Activated CD4-positive, alpha-beta T cell treated with anti-CD3 and anti-CD28 coated beads, Interleukin-2, amount 10 ng/mL, durations not matched to agents 7 days and 5 days (primary cell): Measurements from ENCODE around the gene HLA-DQB2. TPM values are rescaled to one million over a fixed set of nuclear protein-coding genes. Genes with fewer than 3 reads are reported as not detected.
"Not testable (repeated sequence)": the region's sequence is repeated elsewhere in the genome, so short reads cannot be mapped to it uniquely, and the experiment has no call there.

Experiments used
- CTCF ChIA-PET: fragments of 350-600 bp; sonication (Branson Sonifier 250); formaldehyde crosslinking; loops from one replicate; lab custom pipeline; 2021; ENCODE audit warnings: antibody characterized with exemption; lab: Charles Lee
- POLR2A ChIA-PET: fragments of 350-600 bp; sonication (Branson Sonifier 250); formaldehyde crosslinking; loops from one replicate; lab custom pipeline; 2021; ENCODE audit warnings: antibody characterized with exemption; lab: Charles Lee
- DNase-seq: peaks from one replicate; pipeline ENCODE4 v3.0.0-alpha.2; 2020
- H3K27ac Mint-ChIP-seq: one replicate; pipeline ENCODE4 v1.8.0; 2021; ENCODE audit warnings: mild to moderate bottlenecking, moderate library complexity, mixed read lengths
- H3K27me3 Mint-ChIP-seq: one replicate; pipeline ENCODE4 v1.8.0; 2021; ENCODE audit warnings: mixed read lengths
- H3K36me3 Mint-ChIP-seq: one replicate; pipeline ENCODE4 v1.8.0; 2021; ENCODE audit warnings: low read depth, mixed read lengths
- H3K4me1 Mint-ChIP-seq: one replicate; pipeline ENCODE4 v1.8.0; 2021; ENCODE audit warnings: mixed read lengths
- H3K4me3 Mint-ChIP-seq: one replicate; pipeline ENCODE4 v1.8.0; 2021; ENCODE audit warnings: mild to moderate bottlenecking, moderate library complexity, mixed read lengths
- H3K9me3 Mint-ChIP-seq: one replicate; pipeline ENCODE4 v1.8.0; 2021; ENCODE audit warnings: mixed read lengths
- total RNA-seq, 2 experiments: library from RNA; stranded (reverse); gene quantifications; one replicate each; pipeline ENCODE4 v1.2.3, GENCODE V29; 2021

HLA-DQB2 gene
- total RNA-seq, 2 experiments from 2014 or later = 1.3 to 1.8 TPM

DNA sequence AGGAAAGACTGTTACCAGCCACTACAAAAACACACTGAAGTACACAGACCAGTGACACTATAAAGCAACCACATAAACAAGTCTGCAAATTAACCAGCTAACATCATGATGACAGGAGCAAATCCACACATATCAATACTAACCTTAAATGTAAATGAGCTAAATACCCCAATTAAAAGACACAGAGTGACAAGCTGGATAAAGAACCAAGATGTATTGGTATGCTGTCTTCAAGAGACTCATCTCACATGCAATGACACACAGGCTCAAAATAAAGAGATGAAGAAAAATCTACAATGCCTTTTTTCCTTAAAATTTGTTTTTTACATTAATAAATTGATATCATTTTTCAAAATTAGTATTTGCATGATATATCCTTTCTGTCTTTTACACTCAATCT is 19.6 kb upstream of the HLA-DQB2 start:
- peaks cover 45% of the 10 kb centered on the region for H3K27me3 Mint-ChIP-seq
- H3K9me3 Mint-ChIP-seq, H3K4me3 Mint-ChIP-seq, H3K4me1 Mint-ChIP-seq, H3K36me3 Mint-ChIP-seq, H3K27ac Mint-ChIP-seq, DNase-seq: not testable (repeated sequence)
- ChIA-PET CTCF (interaction anchor here (1.1 kb wide), 1 partner anchor 12 kb away, joined by 4 read pairs; no protein-coding TSS in a partner anchor), POLR2A (interaction anchor here (0.7 kb wide), 1 partner anchor 85 kb away, joined by 3 read pairs; no protein-coding TSS in a partner anchor)

DNA sequence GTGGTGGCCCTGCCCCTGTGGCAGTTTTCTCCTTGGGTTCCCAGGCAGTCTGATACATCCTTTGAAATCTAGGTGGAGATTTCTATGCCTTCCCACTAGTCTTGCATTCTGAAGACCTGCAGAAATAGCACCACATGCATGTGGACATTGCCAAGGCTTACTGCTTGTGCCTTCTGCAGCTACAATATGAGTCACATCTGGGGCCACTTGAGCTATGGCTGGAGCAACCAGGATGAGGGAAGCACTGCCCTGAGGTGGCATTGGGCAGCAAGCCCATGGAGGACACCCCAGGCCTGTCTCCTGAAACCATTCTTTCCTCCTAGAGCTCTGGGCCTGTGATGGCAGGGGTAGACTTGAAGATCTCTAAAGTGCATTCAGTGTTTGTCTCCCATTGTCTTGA is 15.7 kb upstream of the HLA-DQB2 start:
- CTCF ChIA-PET = no interaction called here
- Mint-ChIP-seq H3K36me3 (no peaks in the 10 kb centered on the region), H3K27ac (no peak overlapping the region), H3K9me3 (no peaks in the 10 kb centered on the region), H3K4me1 (no peaks in the 10 kb centered on the region), H3K4me3 (no peak overlapping the region), H3K27me3 (peaks cover 39% of the 10 kb centered on the region)
- POLR2A ChIA-PET = no interaction called here
- DNase-seq = no peak

DNA sequence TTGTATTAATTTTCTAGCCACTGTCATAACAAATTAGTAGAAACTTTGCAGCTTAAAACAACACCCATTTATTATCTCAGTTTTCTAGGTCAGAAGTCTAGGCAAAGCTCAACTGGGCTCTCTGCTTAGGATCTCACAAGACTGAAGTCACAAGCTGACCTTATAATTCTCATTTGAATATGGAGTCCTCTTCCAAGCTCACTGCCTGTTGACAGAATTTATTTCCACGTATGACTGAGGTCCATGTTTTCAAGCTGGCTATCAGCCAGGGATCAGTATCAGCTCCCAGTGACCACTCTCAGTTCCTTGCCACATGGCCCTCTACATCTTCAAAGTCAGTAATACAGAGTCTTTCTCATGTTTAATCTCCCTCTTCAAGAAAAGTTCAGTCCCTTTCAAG is 11.7 kb upstream of the HLA-DQB2 start:
- Mint-ChIP-seq H3K27me3 (peaks cover 48% of the 10 kb centered on the region), H3K27ac (no peak overlapping the region), H3K36me3 (no peaks in the 10 kb centered on the region), H3K4me1 (peaks cover 2% of the 10 kb centered on the region), H3K4me3 (no peak overlapping the region), H3K9me3 (no peaks in the 10 kb centered on the region)
- ChIA-PET POLR2A (no interaction called here), CTCF (no interaction called here)
- no peak for DNase-seq

DNA sequence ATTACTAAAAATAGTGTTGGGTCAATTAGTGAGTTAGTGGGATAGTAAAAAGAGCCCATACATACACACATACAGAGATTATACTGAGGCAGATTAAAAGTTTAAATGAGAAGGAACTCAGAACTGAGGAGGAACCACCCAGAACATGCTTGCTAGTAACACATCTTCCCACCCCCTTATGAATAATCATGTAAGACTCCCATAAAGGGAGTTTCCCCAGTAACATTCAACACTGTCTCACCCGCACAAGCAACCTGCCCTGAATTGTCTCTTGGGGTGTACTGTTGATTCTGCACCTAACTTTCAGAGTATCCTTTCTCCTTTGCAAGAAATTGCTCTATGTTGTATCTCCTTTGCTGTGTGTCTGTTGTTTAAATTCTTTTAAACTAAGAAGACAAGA is 11.1 kb upstream of the HLA-DQB2 start:
- no peaks in the 10 kb centered on the region for H3K36me3 Mint-ChIP-seq
- H3K27ac Mint-ChIP-seq = no peak overlapping the region
- POLR2A ChIA-PET = no interaction called here
- H3K4me1 Mint-ChIP-seq = peaks cover 2% of the 10 kb centered on the region
- CTCF ChIA-PET = no interaction called here
- H3K9me3 Mint-ChIP-seq = no peaks in the 10 kb centered on the region
- DNase-seq = no peak
- peaks cover 48% of the 10 kb centered on the region for H3K27me3 Mint-ChIP-seq
- no peak overlapping the region for H3K4me3 Mint-ChIP-seq

DNA sequence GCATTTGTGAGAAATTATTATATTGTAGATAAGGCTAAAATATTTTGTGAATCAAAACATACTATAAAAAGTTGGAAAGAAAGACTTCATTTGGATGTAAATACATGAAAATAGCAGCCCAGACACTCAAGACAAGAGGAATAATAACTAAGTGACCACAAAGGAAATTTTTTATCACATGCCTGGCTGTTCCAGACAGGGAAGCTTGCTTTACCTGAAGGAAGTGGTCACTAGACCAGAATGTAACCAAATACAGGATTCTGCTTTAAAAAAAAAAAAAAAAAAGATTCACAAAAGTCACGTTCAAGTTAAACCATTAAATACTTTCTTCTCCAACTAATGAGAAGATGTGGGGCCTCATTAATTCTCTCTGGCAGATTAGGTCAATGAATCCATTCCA is 9.3 kb upstream of the HLA-DQB2 start:
- H3K4me1 Mint-ChIP-seq = peaks cover 2% of the 10 kb centered on the region
- H3K9me3 Mint-ChIP-seq = no peaks in the 10 kb centered on the region
- POLR2A ChIA-PET = no interaction called here
- CTCF ChIA-PET = no interaction called here
- H3K27ac Mint-ChIP-seq = no peak overlapping the region
- DNase-seq = no peak
- no peak overlapping the region for H3K4me3 Mint-ChIP-seq
- peaks cover 63% of the 10 kb centered on the region for H3K27me3 Mint-ChIP-seq
- H3K36me3 Mint-ChIP-seq = no peaks in the 10 kb centered on the region

DNA sequence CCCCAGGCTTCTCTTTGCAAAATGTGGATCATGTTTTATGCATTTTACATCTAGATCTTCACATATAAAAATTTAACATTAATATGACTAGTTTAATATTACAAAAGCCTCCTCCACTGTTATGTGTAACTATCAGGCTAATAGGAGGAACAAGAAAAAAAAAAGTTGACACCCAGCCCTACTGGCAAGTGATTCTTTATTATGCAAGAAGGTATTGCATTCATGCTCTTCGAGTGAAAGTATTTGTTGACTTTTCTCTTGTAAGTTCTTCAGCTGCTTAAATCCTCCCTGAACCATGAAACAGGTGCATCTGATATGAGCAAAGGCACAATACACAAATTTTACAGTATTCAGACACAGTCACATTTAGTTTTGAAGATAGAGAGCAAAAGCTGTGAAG is 716 bp upstream of the HLA-DQB2 start:
- Mint-ChIP-seq H3K27ac (no peak overlapping the region), H3K27me3 (peaks cover 56% of the 10 kb centered on the region), H3K4me3 (no peak overlapping the region), H3K36me3 (no peaks in the 10 kb centered on the region), H3K4me1 (peaks cover 2% of the 10 kb centered on the region), H3K9me3 (no peaks in the 10 kb centered on the region)
- POLR2A ChIA-PET = no interaction called here
- CTCF ChIA-PET = no interaction called here
- no peak for DNase-seq

DNA sequence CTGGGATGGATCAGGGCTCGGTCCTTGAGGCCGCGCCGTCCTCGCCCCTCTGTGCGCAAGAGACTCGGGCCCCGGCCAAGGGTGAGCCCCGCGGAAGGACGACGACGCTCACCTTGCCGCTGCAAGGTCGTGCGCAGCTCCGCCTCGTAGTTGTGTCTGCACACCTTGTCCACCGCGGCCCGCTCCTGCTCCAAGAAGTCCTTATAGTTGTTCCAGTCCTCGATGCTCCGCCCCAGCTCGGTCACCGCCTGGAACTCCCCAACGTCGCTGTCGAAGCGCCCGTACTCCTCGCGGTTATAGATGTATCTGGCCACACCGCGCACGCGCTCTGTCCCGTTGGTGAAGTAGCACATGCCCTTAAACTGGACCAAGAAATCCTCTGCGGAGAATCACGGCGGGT is 1.8 kb downstream of the HLA-DQB2 start:
- ChIA-PET POLR2A (no interaction called here), CTCF (no interaction called here)
- no peaks in the 10 kb centered on the region for H3K36me3 Mint-ChIP-seq
- no peak for DNase-seq
- peak overlapping the region; percentile 70 for H3K27ac Mint-ChIP-seq
- H3K4me3 Mint-ChIP-seq = no peak overlapping the region
- H3K27me3 Mint-ChIP-seq = peaks cover 37% of the 10 kb centered on the region
- H3K9me3 Mint-ChIP-seq = no peaks in the 10 kb centered on the region
- peaks cover 2% of the 10 kb centered on the region for H3K4me1 Mint-ChIP-seq

DNA sequence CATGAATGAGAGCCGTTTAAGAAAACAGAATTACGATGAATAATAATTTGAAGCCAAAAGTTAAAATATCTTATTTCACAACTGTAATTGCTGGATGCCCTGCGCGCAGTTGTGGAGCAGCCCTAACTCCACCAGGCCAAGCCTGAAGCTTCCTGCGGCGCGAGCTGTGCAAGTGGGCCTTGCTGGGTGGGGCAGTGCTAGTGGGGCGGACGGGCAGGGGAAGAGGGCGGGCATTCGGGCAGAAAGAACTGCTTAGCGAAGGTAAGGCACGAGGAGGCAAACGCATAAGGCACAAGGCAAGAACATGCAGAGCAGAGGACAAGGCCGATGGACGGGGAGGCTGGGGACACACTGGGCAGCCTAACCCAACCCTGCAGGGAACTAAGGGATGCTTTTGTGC is 2.3 kb downstream of the HLA-DQB2 start:
- peaks cover 37% of the 10 kb centered on the region for H3K27me3 Mint-ChIP-seq
- CTCF ChIA-PET = no interaction called here
- H3K27ac Mint-ChIP-seq = no peak overlapping the region
- peaks cover 2% of the 10 kb centered on the region for H3K4me1 Mint-ChIP-seq
- H3K9me3 Mint-ChIP-seq = no peaks in the 10 kb centered on the region
- no peaks in the 10 kb centered on the region for H3K36me3 Mint-ChIP-seq
- POLR2A ChIA-PET = no interaction called here
- DNase-seq = no peak
- H3K4me3 Mint-ChIP-seq = no peak overlapping the region

DNA sequence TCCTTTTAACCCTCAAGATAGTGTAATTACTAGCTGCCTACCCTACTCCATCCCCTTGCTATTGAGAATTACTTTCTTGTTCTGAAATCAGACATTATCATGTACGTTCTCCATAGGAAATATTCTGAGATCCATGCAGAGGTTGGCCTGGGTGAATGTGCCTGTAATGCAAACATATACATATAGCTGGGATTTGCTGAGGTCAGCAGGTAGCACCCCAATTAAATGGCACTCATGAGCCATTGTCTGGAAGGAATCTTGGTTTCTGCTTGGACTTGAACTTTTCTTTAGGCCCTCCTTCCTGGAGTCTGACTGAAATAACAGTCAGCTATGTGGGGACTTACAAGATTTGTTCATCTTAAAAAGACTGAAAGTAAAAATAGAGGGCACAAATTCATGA is 3.7 kb downstream of the HLA-DQB2 start:
- Mint-ChIP-seq H3K4me3 (no peak overlapping the region), H3K9me3 (no peaks in the 10 kb centered on the region), H3K36me3 (no peaks in the 10 kb centered on the region), H3K27ac (no peak overlapping the region), H3K27me3 (peaks cover 42% of the 10 kb centered on the region), H3K4me1 (peaks cover 2% of the 10 kb centered on the region)
- DNase-seq = no peak
- ChIA-PET POLR2A (no interaction called here), CTCF (no interaction called here)

DNA sequence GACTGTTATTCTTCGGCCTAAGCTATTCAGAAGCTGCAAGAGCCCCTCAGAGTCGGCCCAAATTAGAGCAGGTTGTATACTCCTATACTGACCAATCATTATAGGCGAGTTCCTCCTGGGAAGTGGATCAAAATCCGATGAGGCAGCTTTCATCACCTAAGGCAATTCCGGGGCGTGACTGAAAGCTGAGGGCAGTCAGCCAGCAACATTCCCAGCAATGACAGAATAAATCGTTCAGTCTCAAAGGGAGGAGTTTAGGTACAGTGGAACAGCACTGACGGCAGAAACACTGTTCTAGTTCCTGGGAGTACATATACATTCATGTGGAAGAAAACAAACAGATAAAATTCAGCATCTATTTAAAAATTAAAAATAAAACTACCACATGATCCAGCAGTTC is 10.8 kb downstream of the HLA-DQB2 start:
- no peak overlapping the region for H3K4me3 Mint-ChIP-seq
- ChIA-PET CTCF (no interaction called here), POLR2A (no interaction called here)
- no peaks in the 10 kb centered on the region for H3K4me1 Mint-ChIP-seq
- H3K27me3 Mint-ChIP-seq = peaks cover 48% of the 10 kb centered on the region
- H3K36me3 Mint-ChIP-seq = no peaks in the 10 kb centered on the region
- H3K27ac Mint-ChIP-seq = no peak overlapping the region
- H3K9me3 Mint-ChIP-seq = no peaks in the 10 kb centered on the region
- DNase-seq = no peak

DNA sequence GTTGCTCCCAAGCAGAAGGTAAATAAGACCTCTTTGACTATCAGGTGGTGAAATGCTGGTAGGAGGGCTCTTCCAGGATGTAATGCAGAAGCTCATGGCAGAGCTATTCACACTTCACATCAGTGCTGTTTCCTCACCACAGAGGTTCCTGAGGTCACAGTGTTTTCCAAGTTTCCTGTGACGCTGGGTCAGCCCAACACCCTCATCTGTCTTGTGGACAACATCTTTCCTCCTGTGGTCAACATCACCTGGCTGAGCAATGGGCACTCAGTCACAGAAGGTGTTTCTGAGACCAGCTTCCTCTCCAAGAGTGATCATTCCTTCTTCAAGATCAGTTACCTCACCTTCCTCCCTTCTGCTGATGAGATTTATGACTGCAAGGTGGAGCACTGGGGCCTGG is 17.7 kb downstream of the HLA-DQB2 start:
- POLR2A ChIA-PET, H3K4me1 Mint-ChIP-seq, DNase-seq, CTCF ChIA-PET, H3K9me3 Mint-ChIP-seq, H3K36me3 Mint-ChIP-seq, H3K4me3 Mint-ChIP-seq, H3K27ac Mint-ChIP-seq: not testable (repeated sequence)
- peaks cover 32% of the 10 kb centered on the region for H3K27me3 Mint-ChIP-seq

DNA sequence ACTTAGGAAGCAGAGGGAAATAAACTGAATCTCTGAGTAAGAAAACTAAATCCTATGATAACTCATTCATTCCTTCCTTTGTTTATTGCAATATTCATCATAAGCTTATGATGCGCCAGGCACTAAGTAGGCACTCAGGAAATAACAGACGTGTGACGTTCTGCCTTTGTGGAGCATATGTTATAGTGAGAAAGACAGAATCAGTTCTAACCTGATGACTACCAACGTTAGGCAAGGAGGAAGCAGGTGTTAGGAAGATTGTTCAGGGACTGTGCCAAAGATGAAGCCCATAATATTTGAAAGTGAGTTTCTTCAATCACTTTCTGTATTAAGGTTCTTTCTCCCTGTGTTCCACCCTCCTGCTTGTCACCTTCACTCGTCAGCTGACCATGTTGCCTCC is 18.6 kb downstream of the HLA-DQB2 start:
- H3K27me3 Mint-ChIP-seq = peaks cover 29% of the 10 kb centered on the region
- no peaks in the 10 kb centered on the region for H3K9me3 Mint-ChIP-seq
- no peak for DNase-seq
- POLR2A ChIA-PET = no interaction called here
- H3K4me3 Mint-ChIP-seq = no peak overlapping the region
- CTCF ChIA-PET = no interaction called here
- H3K36me3 Mint-ChIP-seq = no peaks in the 10 kb centered on the region
- peaks cover 3% of the 10 kb centered on the region for H3K4me1 Mint-ChIP-seq
- no peak overlapping the region for H3K27ac Mint-ChIP-seq

DNA sequence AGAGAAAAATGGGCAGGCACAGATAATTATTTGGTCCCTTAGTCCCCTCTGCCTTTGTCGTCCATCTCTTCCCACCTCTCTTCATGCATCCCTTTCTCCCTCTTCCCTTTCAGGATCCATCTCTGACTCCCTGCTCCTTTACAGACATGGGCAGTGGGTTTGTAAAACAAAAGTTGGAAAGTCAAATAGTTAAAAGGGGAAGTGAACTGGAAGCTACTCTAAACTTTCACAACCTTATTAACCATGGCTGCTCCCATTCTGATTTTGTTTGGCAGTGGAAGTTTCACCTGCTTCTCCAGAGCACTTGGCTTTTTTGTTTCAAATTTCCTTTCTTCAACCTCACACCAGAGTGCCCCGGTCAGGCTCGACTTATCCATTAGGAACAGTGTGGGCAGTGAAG is 21.0 kb downstream of the HLA-DQB2 start:
- ChIA-PET CTCF (interaction anchor here (0.7 kb wide), 1 partner anchor 311 kb away, joined by 3 read pairs; no protein-coding TSS in a partner anchor), POLR2A (no interaction called here)
- no peak overlapping the region for H3K4me3 Mint-ChIP-seq
- H3K27ac Mint-ChIP-seq = no peak overlapping the region
- H3K36me3 Mint-ChIP-seq = no peaks in the 10 kb centered on the region
- H3K27me3 Mint-ChIP-seq = peaks cover 31% of the 10 kb centered on the region
- no peak for DNase-seq
- H3K9me3 Mint-ChIP-seq = no peaks in the 10 kb centered on the region
- peaks cover 3% of the 10 kb centered on the region for H3K4me1 Mint-ChIP-seq
